ENCODE measurements around the gene GNAQ.

GNAQ gene

GRCh38 chr9:77974434-77974833 is 57.2 kb downstream of the GNAQ start:
- no peak for DNase-seq (ENCODE audit: low spot score)

- no peak for DNase-seq (ENCODE audit: low spot score)
Measured at GRCh38 chr9:77969083-77969482, 62.5 kb downstream of the GNAQ start.

- DNase-seq (ENCODE audit: low spot score): no peak
Measured at GRCh38 chr9:77968506-77968905, 63.1 kb downstream of the GNAQ start.

DNA sequence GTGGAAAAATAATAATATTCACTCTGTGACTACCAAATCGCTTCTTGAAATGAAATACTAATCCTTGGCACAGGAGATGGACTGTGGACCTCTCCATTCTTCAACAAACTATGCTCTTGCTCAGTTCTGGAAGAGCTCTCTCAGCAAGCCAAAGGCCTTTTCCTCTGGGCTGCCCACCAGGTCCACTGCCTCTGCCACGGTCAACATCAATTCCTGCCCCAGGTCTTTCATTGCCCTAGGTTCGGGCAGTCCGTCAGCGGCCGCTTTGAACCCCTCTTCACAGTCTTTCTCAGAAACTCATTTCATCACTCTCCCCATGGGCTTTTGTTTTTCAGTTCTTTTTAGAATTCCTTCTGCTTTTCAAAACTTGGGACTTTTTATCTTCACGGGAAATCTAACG is 64.9 kb downstream of the GNAQ start:
- no peak for DNase-seq (ENCODE audit: low spot score)

GRCh38 chr9:77965445-77966123 is 66.0 kb downstream of the GNAQ start:
- DNase-seq (ENCODE audit: low spot score): no peak

- no peak for DNase-seq (ENCODE audit: low spot score)
Measured at GRCh38 chr9:77964258-77964657, 67.4 kb downstream of the GNAQ start.

GRCh38 chr9:77961541-77961940 is 70.1 kb downstream of the GNAQ start:
- DNase-seq (ENCODE audit: low spot score): no peak

GRCh38 chr9:77960356-77961153 is 71.1 kb downstream of the GNAQ start:
- DNase-seq (ENCODE audit: low spot score): no peak

DNA sequence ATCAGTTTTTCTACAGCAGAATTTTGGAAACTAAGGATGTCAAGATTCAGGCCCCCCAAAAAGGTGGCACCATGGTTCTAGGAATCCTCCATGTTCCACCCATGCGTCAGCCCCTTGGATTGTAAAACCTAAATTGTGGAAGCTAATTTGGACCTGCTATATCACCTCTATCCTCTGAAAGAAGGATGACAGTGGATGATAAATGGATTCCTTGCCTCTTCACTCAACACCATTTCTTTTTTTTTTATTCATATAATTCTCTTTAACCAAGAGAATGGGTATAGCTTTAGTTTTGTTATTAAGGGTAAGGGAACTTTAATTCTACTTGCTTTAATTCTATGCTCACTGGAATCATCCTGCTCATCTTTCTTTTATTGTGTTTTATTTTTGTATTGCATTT is 71.8 kb downstream of the GNAQ start:
- no peak for DNase-seq (ENCODE audit: low spot score)

DNA sequence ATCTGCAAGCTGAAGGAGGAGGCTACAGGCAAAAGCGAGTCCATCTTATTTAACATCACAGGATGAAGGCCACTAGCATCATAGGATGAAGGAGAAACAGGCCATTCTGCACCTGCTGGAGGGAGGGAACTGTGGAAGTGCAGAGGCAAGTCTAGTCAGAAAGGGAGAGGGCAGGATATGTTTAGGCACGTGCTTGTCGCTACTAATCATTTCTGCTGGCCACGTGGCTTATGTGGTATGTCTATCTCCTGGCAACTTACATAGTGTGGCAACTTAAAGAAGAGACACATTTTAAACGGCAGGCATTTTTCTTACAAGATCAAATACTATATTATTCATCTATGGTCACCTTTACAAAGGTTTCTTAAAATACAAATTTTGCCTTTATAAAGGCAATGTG is 74.0 kb downstream of the GNAQ start:
- no peak for DNase-seq (ENCODE audit: low spot score)

DNA sequence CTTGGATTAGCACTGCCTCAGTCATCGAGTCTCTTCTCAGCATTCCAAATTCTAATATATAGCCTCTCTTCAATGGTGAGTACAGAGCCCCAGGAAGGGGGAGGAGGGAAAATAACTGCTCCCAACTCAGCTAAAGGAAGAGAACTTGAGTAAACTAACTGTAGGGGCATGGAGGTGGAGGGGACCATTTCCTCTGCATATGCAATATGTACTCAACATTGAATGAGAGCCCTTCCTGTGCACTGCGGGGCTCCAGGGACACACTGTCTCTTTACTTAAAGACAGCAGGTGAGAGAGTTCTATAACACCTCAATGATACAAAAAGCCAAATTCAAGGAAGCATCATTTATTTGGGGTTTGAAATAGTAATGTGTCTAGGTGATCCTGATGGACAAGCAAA is 75.1 kb downstream of the GNAQ start:
- no peak for DNase-seq (ENCODE audit: low spot score)

GRCh38 chr9:77954666-77955015 is 77.0 kb downstream of the GNAQ start:
- no peak for DNase-seq (ENCODE audit: low spot score)

- no peak for DNase-seq (ENCODE audit: low spot score)
Measured at GRCh38 chr9:77954013-77954665, 77.5 kb downstream of the GNAQ start.

DNA sequence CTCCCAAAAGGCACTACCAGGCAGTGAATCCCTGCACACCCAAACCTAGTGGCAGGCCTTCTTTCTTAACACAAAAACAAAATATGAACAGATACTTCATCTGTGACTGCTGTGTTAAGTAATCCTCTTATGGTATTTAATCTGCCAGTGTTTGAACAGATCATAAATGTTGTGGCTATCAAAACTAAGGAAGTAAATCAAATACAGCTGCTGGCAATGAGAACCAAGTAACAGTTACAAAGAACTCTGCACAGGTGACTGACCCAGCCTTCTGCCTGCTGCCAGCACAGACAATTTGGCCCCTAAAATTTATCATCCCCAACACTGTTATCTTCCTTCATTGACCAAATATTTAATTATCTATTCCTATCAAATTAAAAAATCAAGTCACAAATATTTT is 78.0 kb downstream of the GNAQ start:
- DNase-seq (ENCODE audit: low spot score): no peak

DNA sequence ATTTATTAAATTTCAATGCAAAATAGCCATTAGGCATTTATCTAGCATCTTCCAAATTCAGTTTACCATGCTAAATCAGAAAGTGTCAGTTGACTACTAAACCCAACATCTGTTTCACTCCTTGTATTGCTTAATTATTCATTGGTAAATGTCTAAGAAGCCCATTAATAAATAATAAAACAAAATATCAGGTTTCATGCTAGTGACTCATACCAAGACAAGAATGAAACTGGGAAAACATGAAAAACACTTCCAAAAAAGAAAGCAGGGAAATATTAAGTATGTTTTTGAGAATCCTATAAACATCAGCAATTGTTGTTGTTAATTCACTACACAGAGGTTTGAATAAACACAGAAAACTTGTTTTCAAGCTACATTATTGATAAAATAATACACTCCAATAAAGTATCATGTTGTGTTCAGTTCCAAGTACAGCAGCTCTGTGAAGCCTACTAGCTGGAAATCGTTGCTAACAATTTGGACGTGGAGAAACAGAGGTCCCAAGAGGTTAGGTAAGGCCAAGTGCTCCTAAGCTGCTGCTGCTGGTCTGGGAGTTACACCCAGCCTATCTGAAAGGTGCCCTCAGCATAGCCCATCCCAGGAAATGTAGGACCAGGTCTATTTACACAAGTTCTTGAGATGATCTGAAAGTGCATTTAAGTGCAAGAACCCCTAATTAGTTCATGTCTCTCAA is 78.8 kb downstream of the GNAQ start:
- DNase-seq (ENCODE audit: low spot score): no peak

- no peak for DNase-seq (ENCODE audit: low spot score)
Measured at GRCh38 chr9:77951369-77951768, 80.2 kb downstream of the GNAQ start.

DNA sequence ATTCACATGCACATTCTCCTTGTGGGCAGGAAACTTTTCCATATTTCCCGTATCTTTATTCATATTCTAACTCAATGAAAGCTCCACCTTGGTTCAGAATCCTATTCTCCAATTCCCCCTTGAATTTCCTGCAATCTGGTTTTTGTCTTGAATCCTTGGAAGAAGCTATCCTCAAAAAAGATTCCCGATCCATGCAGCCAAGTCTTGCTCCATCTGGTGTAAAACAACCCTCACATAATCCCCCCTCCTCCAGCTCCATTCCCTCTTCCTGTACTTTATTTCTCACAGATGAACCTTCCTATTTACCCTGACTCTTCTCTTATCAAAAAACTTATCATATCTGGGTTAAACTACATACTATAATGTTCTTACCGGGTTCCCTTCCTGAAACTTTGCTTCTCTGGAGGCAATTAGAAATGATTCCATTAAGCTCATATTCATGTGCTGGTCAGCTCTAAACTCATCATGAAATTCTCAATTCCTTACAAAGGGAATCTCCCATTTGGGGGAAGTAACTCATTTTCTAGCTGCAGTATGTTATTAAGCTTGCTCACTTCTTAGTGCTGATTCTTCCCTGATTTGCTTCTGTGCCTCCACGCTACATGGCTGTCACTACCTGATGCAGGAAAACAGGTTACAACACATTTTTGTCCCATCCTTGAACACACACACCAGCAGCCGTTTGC is 81.7 kb downstream of the GNAQ start:
- no peak for DNase-seq (ENCODE audit: low spot score)

GRCh38 chr9:77947651-77948050 is 84.0 kb downstream of the GNAQ start:
- DNase-seq (ENCODE audit: low spot score): no peak

DNA sequence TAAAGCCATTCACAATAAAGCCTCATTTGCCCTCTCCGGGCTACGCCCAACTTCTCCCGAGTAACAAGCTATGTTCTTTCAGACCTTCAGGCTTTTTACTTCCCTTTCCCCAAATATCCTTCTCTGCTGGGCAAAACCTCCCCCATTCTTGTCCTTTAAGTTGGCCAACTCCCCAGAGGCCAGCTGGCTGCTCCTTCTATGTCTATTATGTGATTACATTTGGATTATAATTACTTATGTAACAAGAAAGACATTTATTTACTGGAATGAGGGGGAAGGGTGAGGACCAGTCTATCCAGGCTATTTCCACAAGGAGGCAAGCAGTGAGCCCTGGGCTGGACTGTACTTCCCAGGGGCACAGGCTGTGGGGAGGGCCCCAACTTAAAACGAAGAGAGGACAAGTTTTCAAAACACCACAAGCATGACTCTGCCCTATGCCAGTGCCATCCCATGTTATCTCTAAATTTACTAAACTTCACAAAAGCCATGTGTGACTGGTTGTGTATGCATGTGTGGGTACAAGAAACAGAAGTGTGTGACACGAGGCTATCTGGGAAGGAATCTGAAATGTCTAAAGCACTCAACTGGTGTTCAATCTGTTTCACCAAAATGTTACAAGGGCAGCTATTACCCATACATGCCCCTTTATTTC is 84.5 kb downstream of the GNAQ start:
- DNase-seq (ENCODE audit: low spot score): no peak

GRCh38 chr9:77946296-77946695 is 85.3 kb downstream of the GNAQ start:
- DNase-seq (ENCODE audit: low spot score): no peak

DNA sequence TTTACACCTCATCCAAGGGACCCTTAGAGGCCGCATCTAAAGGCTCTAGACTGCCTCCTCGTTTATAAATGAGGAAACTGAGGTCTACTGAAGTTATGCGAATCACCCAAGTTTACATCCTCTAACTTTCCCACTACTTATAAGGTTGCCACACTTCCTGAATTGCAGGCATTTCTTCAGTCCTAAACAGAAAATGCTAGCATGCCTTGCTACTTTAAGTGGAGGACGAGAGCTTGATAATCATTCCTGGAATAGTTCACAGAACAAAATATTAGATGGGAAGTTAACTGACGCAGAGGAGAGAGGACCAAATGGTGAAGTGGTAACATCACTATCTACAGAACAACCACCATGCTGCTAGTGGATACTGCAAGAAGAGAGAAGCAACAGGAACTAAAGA is 85.8 kb downstream of the GNAQ start:
- DNase-seq (ENCODE audit: low spot score): no peak
